GDM1 (cell line): ENCODE data around the gene LTF.

Experiments used
- DNase-seq: peaks from one replicate; lab custom pipeline; 2025; lab: John Stamatoyannopoulos, UW

LTF gene

DNA sequence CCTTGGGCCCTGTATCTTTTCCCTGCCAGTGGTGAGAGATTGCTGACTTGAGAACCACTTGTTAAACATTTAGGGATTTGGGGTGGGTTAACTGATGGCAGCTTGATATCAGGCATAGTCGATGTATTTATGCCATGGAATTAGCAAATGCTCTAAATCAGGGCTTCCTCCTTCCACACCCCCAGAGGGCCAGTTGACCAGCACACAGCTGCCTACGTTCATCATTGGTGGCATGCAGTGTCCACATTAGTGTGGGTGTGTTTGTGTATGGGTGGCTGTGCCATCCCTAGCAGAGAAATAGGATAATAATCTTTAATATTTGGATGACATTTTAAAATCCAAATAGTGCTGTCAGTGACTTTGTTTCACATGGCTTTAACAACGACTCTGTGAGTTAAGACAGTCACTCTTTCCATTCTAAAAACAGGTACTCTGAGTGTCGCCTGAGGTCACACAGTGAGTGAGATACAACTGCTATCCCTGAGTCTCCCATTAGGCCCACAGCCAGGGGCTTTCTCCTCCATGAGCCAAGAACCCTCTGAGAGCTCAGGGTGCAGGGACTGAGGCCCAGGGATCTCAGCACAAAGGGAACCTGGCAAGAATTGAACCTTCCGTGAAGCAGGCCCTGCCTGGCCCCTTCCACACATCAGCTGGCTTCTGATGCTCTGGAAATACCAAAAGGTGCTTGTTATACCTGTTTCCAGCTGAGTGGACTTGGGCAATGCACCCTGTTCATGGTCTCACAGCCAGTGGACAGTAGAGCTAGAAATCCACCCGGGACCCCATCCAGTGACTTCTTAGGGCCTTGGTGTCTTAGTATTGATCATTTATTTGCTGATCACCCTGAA, 4.3 kb upstream of the LTF start:
- no peak for DNase-seq

- no peak for DNase-seq
Observed at GRCh38 chr3:46467562-46467961, 2.9 kb upstream of the LTF start.

GRCh38 chr3:46466871-46467403, 2.2 kb upstream of the LTF start:
- no peak for DNase-seq

DNA sequence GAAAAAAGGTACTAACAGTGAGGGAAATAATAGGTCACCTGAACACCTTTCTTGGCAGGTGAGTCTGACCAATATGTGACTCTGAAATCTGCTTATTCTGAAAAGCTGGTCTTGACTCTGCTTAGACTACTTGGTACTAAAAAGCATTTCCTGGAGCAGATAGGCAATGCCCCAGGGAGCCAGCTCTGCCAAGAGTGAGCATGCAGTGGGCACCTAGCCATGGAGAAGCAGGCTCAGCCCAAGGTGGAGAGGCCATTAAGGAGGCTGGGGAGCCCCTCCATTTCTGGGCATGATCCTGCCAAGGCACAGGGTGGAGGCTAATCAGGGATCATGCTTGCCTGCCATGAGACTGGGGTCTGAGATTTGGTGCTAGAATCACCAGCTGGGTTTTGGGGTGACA, 1.6 kb upstream of the LTF start:
- DNase-seq: no peak

DNA sequence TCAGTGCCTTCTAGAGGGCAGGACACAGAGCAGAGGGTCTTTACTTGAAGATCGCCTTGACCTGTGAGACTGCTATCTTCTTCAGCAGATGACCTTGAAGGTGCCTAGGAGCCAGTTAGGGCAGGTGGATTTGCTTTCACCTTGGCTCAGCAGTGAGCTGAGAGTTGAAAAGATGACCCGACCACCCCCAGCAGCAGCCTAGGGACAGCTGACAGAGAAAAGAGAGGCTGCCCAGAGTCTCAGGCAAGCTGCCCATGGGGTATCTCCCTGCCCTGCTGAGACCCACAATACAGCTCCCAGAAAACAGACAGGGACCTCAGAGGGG, 453 bp upstream of the LTF start:
- no peak for DNase-seq

DNA sequence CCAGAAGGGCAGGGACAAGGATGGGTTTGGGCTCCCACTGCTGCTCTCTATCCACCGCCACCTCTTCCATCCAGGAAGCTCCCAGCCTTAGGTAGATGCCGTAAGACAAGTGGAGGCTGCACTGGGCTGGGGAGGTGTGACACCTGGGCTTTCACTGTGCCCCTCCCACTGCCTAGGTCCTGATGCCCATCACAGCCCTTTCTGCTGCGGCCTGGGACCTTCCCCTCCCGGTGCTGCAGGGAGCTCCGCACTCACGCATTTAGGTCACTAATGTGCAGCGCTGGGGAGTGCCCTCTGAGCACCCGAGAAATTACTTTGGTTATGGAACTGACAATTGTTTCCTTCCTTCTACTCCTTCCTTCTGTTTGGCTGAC, 850 bp downstream of the LTF start:
- DNase-seq: no peak

DNA sequence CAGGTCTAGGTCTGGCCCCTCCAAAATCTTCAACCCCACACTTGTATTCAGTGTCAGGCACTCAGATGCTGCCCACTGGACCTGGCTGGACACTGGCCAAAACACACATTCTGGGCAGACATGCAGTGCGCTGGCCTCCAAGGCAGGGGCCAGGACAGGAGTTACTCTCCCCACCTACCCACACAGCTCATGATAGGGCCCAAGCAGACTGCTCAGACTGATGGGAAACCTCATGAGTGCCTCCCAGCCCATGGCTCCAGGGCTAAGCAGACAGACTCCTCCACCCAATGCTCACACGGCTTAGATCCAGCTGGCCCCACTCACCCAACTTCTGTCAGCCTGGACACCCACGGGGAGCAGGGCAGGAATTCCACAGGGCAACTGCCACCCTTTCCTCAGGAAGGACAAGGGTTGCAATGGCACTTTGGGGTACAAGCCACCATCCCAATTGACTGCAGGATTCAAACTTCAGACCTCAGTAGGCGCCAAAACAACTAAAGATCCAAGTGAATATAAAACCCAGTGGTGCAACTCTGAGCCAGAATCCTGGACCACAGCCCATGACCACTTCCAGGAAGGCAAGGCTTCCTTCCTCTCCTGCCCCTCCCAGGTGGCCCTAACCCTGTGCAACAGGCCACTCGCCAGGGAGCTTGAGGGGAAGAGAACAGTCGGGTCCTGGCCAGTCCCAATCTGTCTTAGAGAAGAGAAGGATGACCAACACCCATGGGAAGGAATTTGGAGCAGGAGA, 1.4 kb downstream of the LTF start:
- DNase-seq: no peak

DNA sequence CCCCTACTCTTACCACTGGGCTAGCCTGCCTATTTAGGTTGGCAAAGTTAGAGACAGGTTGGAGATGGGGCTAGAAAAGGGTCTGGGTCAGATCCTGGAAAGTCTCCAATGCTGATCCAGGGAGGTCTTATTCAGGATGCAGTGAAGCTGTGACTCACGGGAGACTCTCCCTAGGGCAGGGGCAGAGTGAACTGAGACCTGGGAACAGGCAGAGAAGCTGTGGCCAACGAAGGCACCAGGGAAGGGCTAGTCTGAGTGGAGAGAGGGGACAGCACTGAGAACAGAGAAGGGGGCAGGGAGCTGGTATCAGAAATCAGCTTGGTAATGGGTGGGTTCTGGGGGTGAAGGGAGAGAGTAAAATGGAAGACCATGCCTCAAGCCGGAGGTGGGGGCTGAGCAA, 2.2 kb downstream of the LTF start:
- DNase-seq: no peak

GRCh38 chr3:46462111-46462510, 2.6 kb downstream of the LTF start:
- DNase-seq: no peak

DNA sequence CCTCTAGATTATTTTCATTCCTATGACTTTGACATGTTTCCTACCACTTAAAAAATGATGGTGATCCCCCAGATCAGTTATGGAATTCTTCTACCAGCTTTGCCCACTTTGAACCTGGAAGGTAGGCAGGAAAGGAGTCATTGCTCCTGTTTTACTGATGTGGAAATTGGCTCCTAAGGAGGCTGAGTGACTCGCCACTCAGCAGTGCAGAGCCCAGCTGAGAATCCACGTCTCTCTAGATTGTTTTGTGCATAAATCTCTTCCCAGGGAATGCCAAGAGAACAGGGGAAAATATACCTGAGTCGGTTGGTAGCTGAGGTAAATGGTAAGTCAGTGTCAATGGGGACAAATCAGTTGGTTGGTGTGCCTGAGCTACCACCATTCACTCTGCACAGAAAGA, 4.7 kb downstream of the LTF start:
- no peak for DNase-seq

- no peak for DNase-seq
Observed at GRCh38 chr3:46456118-46456517, 8.6 kb downstream of the LTF start.

DNA sequence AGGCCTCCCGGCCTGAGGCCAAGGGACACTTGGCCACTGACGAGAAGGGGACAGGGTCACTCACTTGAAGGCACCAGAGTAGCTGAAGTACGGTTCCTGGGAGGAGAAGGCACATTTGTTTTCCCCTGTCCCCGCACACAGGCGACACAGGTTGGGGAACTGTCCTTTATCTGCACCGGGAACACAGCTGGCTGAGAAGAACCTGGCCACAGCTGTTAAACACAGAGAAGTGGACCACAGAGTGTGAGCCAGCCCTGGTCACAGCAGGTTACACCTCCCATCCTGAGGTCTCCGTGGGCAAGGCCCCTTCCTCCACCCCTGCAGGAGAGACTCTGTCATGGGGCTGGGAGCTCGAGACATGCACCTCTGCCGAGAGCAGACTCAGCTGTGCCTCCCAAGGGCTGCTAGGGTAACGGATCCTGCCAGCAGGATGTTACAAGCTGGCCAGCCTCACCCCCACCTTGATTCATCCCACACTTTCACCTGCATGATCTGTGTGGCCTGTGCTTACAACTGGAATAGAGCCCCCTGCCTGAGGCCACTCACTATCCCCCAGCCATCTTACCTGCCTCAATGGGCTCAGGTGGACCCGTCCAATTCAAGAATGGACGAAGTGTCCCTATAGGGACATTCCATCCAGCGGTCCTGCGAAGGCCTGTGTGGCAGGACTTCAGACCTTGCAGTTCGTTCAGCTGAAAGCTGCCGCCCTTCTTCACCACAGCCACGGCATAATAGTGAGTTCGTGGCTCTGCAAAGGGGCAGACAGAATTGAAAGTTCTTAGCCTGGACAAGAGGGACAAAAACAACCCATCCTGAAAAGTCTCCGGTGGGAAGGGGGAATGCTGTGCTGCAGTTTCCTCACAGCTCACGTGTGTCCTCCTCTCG, 9.2 kb downstream of the LTF start:
- no peak for DNase-seq

- no peak for DNase-seq
Observed at GRCh38 chr3:46454606-46455005, 10.1 kb downstream of the LTF start.

- no peak for DNase-seq
Observed at GRCh38 chr3:46454209-46454595, 10.5 kb downstream of the LTF start.

DNA sequence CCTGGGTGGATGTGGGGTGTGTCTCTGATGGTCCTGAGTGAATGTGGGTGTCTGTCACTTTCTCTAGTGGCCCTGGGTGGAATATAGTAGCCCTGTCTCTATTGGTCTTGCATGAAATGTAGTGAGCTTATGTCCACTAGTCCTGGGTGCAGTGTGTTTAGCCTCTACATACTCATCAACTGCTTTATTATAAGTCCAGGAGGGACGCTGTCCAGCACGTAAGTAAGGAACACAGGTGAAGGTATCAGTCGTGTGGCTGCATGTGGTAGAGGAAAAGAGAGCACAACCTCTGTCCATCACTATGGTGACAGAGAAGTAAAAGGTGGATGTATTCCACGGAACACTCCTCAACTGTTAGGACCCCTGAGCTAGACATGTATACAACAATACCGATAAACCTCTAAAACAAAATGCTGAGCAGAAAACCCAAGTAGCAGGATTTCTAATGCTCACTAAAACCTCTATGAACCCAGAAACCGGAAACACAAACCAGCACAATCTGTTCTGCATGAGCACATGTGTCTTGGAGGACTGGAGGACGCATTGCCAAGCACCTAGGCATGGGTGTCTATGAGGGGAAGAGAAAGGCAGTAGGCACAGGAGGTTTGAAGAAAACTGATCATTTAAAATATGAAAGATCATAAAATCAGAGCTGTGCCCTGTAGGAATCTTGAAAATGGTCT, 11.0 kb downstream of the LTF start:
- no peak for DNase-seq

DNA sequence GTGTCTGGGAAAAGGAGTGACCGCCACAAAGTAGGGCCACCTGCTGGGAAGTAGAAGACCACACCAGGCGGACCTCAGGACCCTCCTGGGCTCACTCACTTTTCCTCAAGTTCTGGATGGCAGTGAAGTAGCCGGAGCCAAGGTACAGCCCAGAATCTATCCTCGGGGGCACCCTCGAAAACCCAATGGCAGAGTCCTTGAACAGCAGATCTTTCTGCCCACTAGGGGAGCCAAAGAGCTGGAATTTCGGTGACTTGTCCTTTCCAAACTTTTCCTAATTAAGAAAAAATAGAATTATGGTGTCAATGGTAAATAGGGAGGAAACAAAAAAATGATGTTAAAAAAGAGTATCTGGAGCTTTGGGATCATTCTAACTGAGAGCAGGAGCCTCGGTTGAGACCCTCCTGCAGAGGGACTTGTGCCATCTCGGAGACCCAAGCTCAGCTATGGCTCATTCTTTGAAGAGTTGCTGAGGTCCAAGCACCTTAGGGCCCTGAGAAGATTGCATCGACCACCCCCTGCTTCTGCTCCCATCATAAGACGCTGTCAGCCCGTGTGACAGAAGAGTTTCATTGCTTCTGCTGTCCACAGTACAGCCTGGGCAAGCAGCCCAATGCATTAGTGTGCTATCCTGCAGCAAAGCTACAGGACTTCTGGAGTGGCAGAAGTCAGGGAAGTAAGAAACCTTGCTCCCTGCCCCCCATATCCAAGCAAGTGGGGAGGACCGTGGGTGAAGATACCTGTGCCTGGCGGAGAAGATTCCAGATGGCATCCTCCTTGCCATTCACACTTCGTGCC, 14.8 kb downstream of the LTF start:
- no peak for DNase-seq

- DNase-seq: no peak
Observed at GRCh38 chr3:46448721-46449120, 16.0 kb downstream of the LTF start.

DNA sequence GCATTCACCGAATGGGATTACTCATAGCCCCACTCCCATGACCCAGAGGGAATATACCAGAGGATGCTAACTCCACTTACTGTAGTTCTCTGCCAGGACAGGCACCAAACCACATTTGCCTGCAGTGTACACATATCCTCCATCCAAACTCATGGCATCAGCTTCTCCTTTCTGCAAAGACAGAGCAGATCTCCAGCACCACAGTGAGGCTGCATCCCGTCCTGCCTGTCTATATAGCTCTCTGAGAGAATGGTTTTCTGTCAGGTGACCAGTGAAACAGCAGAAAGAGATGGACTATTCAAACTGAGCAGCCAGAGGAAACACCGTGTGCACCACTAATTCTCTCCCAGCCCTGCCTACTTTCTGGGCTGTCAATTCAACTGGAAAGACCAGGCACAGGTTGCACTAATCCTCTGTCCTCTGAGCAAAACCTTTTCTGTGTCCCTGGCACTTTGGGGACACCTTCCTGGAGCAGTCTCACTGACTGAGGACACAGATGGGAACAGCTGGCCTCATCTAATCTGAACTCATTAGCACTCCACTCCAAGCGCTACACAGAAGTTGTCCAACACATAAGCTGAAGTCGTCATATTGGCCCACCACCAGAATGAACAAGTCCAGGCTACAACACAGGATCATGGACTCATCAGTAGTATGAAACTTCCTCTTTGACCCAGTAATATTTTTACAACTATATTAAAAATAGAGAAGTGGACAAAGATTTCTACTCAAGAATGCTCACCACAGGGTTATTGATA, 17.3 kb downstream of the LTF start:
- DNase-seq: peak; percentile 24

DNA sequence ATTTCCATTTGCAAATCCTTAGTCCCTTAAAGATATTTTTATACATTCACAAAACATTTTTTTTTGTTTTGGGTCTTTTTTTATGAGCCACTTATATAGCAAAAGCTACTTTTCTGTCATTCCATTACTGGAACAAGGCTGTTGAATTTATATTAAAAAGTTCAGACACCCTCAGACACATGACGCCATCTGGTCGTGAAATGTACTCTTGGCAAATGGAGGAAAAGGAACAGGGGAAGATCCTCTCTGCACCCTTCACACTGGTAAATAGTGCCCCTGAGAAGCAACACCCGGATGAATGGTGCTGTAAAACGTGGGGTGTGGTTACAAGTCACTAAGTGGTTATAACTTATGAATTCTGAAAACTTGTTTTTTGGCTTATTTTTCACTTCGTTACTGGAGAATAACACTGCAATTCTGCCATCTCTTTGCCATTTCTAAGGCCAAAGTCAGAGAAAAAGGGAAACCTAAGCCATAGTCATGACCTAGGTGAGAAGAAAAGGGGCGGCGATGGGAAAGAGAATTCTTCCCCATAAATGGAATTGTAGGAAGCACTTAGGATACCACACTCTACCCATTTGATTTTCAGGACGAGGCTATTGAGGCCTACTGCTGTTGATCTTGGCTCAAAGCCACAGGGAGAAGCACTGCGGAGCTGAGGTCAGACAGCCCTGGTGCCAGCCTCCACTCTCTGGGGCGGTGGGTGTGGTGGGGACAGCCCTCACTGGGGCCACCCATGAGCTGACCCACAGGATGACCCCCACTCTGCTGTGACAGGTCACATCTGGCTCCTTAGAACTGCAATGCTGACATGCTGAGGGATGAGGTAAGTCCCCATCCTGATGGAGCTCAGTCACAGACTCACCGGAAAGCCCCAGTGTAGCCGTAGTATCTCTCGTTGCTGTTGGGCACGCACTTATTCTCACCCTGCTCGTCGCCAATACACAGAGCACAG, 21.9 kb downstream of the LTF start:
- peak; percentile 28 for DNase-seq
